Measurements from ENCODE around the gene RASSF8. TPM values are rescaled to one million over a fixed set of nuclear protein-coding genes. Genes with fewer than 3 reads are reported as not detected.
A peak's percentile ranks its signal among the peaks of the same experiment; 100 is the strongest.

Gene RASSF8
- total and polyA plus RNA-seq, 8 donors = 3.7 to 66.8 (median 10.5) TPM

DNA sequence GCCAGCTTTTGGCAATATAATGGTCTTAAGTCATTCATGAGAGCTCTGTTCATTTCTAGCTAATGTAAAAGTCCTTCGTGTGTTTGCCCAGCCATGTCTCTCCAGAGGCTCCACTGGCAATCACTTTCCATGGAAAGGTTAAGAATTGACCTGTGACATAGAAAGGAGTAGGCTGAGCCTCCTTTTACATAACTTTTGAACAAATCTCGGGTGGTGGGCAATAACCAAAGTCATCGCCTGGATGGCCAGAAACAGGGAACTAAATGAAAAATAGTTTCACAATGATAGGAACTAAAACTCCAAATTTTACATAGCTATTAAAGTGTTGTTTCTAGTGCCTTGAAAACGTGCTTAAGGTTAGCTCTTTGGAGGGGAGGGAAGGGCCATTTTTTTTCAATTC lies 159.8 kb downstream of the RASSF8 start:
- Histone ChIP-seq H3K27ac (peak overlapping the region in 2 of 5 donors; percentile 3 to 48), H3K9me3 (no peaks in the 10 kb centered on the region), H3K4me1 (peaks cover 8 to 59% (median 40%) of the 10 kb centered on the region in 4 donors), H3K4me3 (no peak overlapping the region), H3K36me3 (no peaks in the 10 kb centered on the region), H3K27me3 (peaks cover 0 to 23% (median 14%) of the 10 kb centered on the region in 3 donors)
- TF ChIP-seq, protein P1, sequence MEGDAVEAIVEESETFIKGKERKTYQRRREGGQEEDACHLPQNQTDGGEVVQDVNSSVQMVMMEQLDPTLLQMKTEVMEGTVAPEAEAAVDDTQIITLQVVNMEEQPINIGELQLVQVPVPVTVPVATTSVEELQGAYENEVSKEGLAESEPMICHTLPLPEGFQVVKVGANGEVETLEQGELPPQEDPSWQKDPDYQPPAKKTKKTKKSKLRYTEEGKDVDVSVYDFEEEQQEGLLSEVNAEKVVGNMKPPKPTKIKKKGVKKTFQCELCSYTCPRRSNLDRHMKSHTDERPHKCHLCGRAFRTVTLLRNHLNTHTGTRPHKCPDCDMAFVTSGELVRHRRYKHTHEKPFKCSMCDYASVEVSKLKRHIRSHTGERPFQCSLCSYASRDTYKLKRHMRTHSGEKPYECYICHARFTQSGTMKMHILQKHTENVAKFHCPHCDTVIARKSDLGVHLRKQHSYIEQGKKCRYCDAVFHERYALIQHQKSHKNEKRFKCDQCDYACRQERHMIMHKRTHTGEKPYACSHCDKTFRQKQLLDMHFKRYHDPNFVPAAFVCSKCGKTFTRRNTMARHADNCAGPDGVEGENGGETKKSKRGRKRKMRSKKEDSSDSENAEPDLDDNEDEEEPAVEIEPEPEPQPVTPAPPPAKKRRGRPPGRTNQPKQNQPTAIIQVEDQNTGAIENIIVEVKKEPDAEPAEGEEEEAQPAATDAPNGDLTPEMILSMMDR (IDR thresholded peaks at IDR 0.05) = no peak
- no peak for TF ChIP-seq POLR2A (IDR thresholded peaks at IDR 0.05)
- intact Hi-C loops (cut with DNase I; ENCODE audit: low total_unique reads) = no loop called here
- DNase-seq = no peak
- WGBS, 5 donors = 68 to 85% (median 74%) methylated on average over 4 of the region's 4 CpGs

DNA sequence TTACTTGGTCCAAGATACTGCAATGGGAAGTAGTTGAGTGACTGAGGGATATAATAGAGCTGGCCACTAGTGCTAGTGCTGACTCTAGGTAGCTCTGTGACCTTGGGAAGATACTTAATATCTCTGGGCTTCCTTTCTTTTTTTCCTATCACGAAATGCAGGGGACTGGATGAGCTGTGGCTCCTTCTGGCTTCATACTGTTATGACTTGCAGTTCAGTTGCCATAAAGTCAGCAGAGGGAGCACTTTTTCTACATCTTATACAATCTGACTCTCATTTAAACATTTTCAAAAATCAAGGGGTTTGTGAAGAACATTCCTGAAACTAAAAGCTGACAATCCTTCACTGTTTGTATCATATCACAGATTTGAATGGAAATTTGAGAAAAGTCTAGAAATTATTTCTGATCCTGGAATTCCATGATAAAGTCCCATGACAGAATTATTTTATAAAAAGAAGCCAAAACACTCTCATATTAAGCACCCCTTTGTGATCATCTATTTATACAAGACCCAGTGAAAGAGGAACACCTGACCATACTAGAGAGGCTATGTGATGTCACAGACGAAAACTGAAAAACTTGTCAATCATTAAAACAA lies 161.0 kb downstream of the RASSF8 start:
- H3K27me3 ChIP-seq = peaks cover 0 to 34% (median 14%) of the 10 kb centered on the region in 3 donors
- no peak for TF ChIP-seq EP300 (IDR thresholded peaks at IDR 0.05)
- no peak for TF ChIP-seq POLR2AphosphoS5 (IDR thresholded peaks at IDR 0.05)
- TF ChIP-seq POLR2A (IDR thresholded peaks at IDR 0.05) = no peak
- TF ChIP-seq, protein P1 (IDR thresholded peaks at IDR 0.05) = peak in 4 of 7 experiments; percentile 24 to 48 (median 41)
- peak in 1 of 2 donors; percentile 79 for DNase-seq
- no peak overlapping the region for H3K4me3 ChIP-seq
- H3K4me1 ChIP-seq = peaks cover 9 to 64% (median 46%) of the 10 kb centered on the region in 4 donors
- whole genome bisulfite sequencing, 5 donors = 17 to 31% (median 23%) methylated on average over 2 of the region's 2 CpGs
- peak overlapping the region in 4 of 5 donors; percentile 11 to 97 (median 28) for H3K27ac ChIP-seq
- no peaks in the 10 kb centered on the region for H3K9me3 ChIP-seq
- H3K36me3 ChIP-seq = no peaks in the 10 kb centered on the region
- intact Hi-C loops (cut with DNase I; ENCODE audit: low total_unique reads) = no loop called here

DNA sequence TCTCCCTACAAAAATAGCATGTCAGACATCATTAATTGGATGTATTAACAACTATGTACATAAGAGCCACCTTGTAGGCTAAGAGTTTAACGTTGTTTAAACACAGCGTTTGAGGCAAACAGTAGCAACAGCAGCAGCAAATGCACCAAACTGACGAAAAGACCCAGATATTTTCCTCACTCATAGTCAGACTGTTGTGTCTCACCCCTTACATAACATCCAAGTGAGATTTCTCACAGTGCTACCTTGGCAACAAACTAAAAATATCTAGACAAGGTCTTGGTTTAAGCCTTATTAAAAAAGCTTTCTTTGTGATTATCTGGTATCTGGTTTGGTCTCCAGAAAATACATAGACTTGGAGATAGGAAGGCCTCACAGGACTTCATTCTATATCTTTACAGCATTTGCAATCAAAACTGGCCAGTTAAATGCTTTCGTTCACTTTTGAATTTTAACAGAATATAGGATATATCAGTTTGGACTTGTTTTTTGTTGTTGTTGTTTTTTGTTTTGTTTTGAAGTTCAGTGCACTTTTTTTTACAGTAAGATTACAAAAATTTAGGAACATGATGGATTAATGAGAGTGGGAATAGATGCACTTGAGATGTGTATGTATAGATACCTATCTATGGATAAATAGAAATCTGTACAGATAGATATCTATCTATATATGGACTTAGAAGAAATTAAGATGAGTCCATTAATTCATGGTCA lies 162.2 kb downstream of the RASSF8 start:
- H3K4me1 ChIP-seq = peaks cover 18 to 66% (median 50%) of the 10 kb centered on the region in 4 donors
- peak overlapping the region in 4 of 5 donors; percentile 83 to 97 (median 93) for H3K27ac ChIP-seq
- intact Hi-C loops (cut with DNase I; ENCODE audit: low total_unique reads) = no loop called here
- no peak for TF ChIP-seq EP300 (IDR thresholded peaks at IDR 0.05)
- TF ChIP-seq POLR2AphosphoS5 (IDR thresholded peaks at IDR 0.05) = no peak
- TF ChIP-seq POLR2A (IDR thresholded peaks at IDR 0.05) = no peak
- TF ChIP-seq, protein P1 (IDR thresholded peaks at IDR 0.05) = no peak
- no peaks in the 10 kb centered on the region for H3K9me3 ChIP-seq
- H3K4me3 ChIP-seq = no peak overlapping the region
- DNase-seq = no peak
- H3K36me3 ChIP-seq = no peaks in the 10 kb centered on the region
- peaks cover 0 to 47% (median 24%) of the 10 kb centered on the region in 3 donors for H3K27me3 ChIP-seq
- 29 to 65% (median 43%) methylated on average over 4 of the region's 4 CpGs for whole genome bisulfite sequencing, 5 donors

DNA sequence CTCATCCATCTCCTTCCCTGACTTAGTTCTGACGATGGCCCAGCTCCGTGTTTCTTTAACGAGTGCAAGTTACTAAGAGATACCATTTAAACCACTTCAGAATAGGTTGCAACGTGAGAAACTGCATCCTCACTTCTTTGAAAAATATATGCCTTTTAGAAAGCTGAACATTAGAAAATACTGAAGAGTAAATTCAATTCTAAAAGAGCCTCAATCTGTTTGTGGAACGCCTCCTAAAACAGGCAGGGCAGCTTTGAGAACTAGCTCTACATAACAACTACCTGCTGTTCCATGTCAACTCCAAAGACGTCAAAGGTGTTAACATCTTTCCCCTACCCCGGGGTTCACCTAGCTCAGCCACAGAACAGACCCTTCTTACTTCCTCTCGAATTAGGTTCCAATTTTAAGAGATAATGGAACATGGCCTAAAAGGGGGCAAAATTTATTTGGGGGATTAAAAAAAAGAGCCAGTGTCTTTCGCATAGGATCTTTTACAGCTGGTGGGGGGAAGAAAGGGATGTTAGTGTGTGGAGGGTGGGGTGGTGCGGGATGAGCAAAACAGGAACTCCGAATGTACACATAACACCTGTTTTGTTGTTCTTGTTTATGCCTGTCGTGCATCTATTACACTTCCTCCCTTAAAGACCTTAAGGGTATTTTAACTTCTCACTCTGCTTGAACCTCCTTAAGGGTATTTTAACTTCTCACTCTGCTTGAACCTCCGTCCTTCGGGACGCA lies 163.0 kb downstream of the RASSF8 start:
- WGBS, 5 donors = 38 to 54% (median 40%) methylated on average over 15 of the region's 15 CpGs
- peaks cover 0 to 54% (median 25%) of the 10 kb centered on the region in 3 donors for H3K27me3 ChIP-seq
- TF ChIP-seq POLR2AphosphoS5 (IDR thresholded peaks at IDR 0.05) (no peak), EP300 (IDR thresholded peaks at IDR 0.05) (no peak), POLR2A (IDR thresholded peaks at IDR 0.05) (no peak)
- TF ChIP-seq, protein P1 (IDR thresholded peaks at IDR 0.05) = no peak
- no peaks in the 10 kb centered on the region for H3K36me3 ChIP-seq
- H3K27ac ChIP-seq = peak overlapping the region; percentile 83 to 97 (median 93)
- H3K9me3 ChIP-seq = no peaks in the 10 kb centered on the region
- H3K4me3 ChIP-seq = peak overlapping the region; percentile 63 to 64 (median 64)
- peaks cover 18 to 72% (median 55%) of the 10 kb centered on the region in 4 donors for H3K4me1 ChIP-seq
- intact Hi-C loops (cut with DNase I; ENCODE audit: low total_unique reads) = no loop called here
- DNase-seq = peak in 1 of 2 donors; percentile 35
